Endodermal cell (in vitro differentiated cells): Measurements from ENCODE around the gene TRPC1. TPM values are rescaled to one million over a fixed set of nuclear protein-coding genes. Genes with fewer than 3 reads are reported as not detected.

Experiments used
- DNase-seq: peaks from one replicate; pipeline ENCODE4 v3.0.0-alpha.2; 2017
- H3K27ac ChIP-seq: 2 replicates; pipeline ENCODE4 v1.5.1; 2013; ENCODE audit warnings: mild to moderate bottlenecking, low read depth, low read length, moderate library complexity
- H3K27me3 ChIP-seq: 2 replicates; pipeline ENCODE4 v1.6.1; 2013; ENCODE audit warnings: mild to moderate bottlenecking, low read length, moderate library complexity; ENCODE audit not compliant: insufficient read depth, control insufficient read depth, poor library complexity, severe bottlenecking
- H3K36me3 ChIP-seq: 2 replicates; pipeline ENCODE4 v1.7.0; 2013; ENCODE audit warnings: mild to moderate bottlenecking, low read length, moderate library complexity; ENCODE audit not compliant: control insufficient read depth, insufficient read depth
- H3K4me1 ChIP-seq: one replicate; pipeline ENCODE4 v1.7.0; 2013; ENCODE audit warnings: low read length; ENCODE audit not compliant: control insufficient read depth, insufficient read depth
- H3K4me3 ChIP-seq: 2 replicates; pipeline ENCODE4 v1.5.1; 2013; ENCODE audit warnings: mild to moderate bottlenecking, low read length, moderate library complexity
- H3K9ac ChIP-seq: 2 replicates; pipeline ENCODE4 v1.6.1; 2013; ENCODE audit warnings: mild to moderate bottlenecking, low read length, moderate library complexity; ENCODE audit not compliant: poor library complexity, severe bottlenecking; ENCODE audit errors: extremely low read depth
- H3K9me3 ChIP-seq: 2 replicates; pipeline ENCODE4 v1.6.1; 2013; ENCODE audit warnings: mild to moderate bottlenecking, low read length, moderate library complexity; ENCODE audit not compliant: control insufficient read depth
- H3K27ac Mint-ChIP-seq: 2 replicates; pipeline ENCODE4 v1.8.0; 2020; ENCODE audit warnings: mixed read lengths
- H3K27me3 Mint-ChIP-seq: 2 replicates; pipeline ENCODE4 v1.8.0; 2021; ENCODE audit warnings: mild to moderate bottlenecking, mixed read lengths; ENCODE audit not compliant: insufficient read depth
- H3K36me3 Mint-ChIP-seq: 2 replicates; pipeline ENCODE4 v1.8.0; 2020; ENCODE audit warnings: low read depth, mixed read lengths
- H3K4me1 Mint-ChIP-seq: 2 replicates; pipeline ENCODE4 v1.8.0; 2020; ENCODE audit warnings: mixed read lengths
- H3K4me3 Mint-ChIP-seq: 2 replicates; pipeline ENCODE4 v1.8.0; 2020; ENCODE audit warnings: mild to moderate bottlenecking, moderate library complexity, mixed read lengths
- H3K9me3 Mint-ChIP-seq: 2 replicates; pipeline ENCODE4 v1.8.0; 2020; ENCODE audit warnings: mild to moderate bottlenecking, mixed read lengths
- WGBS, 2 experiments: methylation state at CpG; one replicate each; pipeline versions ENCODE4 v1.1.5 to v1.1.7; 2013; ENCODE audit warnings: missing lambda C conversion rate in 2 of 2, mixed read lengths in 1 of 2; ENCODE audit not compliant: insufficient coverage in 1 of 2, insufficient read length in 1 of 2; 5-methylcytosine and 5-hydroxymethylcytosine counted together
- total RNA-seq, 2 donors: library from RNA; stranded (reverse); fragmentation: NEBNext Ultra II Directional in 1 of 2; extraction: Animal tissue kit (Norgen Biotek cat#: 25700) in 1 of 2; gene quantifications; 2 replicates in 1 of 2; 3 replicates in 1 of 2; pipeline ENCODE4 v1.2.1, GENCODE V29; 2021
- TF ChIP-seq, protein P1 (sequence below): fragments of 200-600 bp; sonication (generic); conservative IDR thresholded peaks from 2 replicates; pipeline ENCODE4 v1.5.0; 2021; ENCODE audit warnings: antibody characterized with exemption, mild to moderate bottlenecking

The TRPC1 gene
- total RNA-seq, 2 donors from 2014 or later = 18.2 to 18.9 TPM

DNA sequence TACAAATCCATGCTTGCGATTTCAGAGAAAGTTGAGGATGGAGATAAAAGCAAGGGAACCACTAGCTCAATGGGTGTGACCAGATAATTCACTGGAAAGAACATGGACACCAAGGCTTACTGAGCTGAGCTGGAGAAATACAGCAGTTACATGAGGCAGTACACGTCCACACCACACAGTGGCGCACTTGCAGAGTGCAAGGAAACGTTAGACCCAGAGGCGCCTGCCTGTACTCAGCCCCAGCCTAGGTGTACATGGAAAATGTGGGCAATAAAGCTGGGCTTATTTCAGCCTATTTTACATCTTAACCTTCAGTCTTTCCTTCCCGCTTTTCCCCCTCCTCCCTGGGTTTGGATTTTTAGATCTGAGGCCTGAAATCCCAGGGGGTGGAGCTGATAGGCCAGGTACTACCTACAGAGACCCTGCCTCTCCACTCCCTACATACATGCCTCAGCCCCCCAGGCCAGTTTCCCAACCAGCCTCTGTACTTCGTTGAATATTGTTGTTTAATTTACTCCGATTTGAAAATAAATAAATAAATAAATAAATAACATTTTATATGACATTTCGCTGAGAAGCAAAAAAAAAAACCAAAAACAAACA, 105.0 kb downstream of the TRPC1 start:
- DNase-seq = peak; percentile 94
- H3K27me3 ChIP-seq = no peaks in the 10 kb centered on the region
- no peaks in the 10 kb centered on the region for H3K27me3 Mint-ChIP-seq
- no peak overlapping the region for H3K4me3 Mint-ChIP-seq
- no peaks in the 10 kb centered on the region for H3K9me3 Mint-ChIP-seq
- no peak overlapping the region for H3K27ac Mint-ChIP-seq
- H3K36me3 ChIP-seq = no peaks in the 10 kb centered on the region
- no peaks in the 10 kb centered on the region for H3K4me1 Mint-ChIP-seq
- H3K9ac ChIP-seq = no peak overlapping the region
- TF ChIP-seq, protein P1, sequence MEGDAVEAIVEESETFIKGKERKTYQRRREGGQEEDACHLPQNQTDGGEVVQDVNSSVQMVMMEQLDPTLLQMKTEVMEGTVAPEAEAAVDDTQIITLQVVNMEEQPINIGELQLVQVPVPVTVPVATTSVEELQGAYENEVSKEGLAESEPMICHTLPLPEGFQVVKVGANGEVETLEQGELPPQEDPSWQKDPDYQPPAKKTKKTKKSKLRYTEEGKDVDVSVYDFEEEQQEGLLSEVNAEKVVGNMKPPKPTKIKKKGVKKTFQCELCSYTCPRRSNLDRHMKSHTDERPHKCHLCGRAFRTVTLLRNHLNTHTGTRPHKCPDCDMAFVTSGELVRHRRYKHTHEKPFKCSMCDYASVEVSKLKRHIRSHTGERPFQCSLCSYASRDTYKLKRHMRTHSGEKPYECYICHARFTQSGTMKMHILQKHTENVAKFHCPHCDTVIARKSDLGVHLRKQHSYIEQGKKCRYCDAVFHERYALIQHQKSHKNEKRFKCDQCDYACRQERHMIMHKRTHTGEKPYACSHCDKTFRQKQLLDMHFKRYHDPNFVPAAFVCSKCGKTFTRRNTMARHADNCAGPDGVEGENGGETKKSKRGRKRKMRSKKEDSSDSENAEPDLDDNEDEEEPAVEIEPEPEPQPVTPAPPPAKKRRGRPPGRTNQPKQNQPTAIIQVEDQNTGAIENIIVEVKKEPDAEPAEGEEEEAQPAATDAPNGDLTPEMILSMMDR = peak; percentile 95
- H3K4me3 ChIP-seq = no peak overlapping the region
- H3K9me3 ChIP-seq = no peaks in the 10 kb centered on the region
- no peaks in the 10 kb centered on the region for H3K4me1 ChIP-seq
- no peak overlapping the region for H3K27ac ChIP-seq
- H3K36me3 Mint-ChIP-seq = peaks cover 2% of the 10 kb centered on the region
- WGBS, 2 experiments = 20% methylated on average over 5 to 7 of the region's 9 CpGs

DNA sequence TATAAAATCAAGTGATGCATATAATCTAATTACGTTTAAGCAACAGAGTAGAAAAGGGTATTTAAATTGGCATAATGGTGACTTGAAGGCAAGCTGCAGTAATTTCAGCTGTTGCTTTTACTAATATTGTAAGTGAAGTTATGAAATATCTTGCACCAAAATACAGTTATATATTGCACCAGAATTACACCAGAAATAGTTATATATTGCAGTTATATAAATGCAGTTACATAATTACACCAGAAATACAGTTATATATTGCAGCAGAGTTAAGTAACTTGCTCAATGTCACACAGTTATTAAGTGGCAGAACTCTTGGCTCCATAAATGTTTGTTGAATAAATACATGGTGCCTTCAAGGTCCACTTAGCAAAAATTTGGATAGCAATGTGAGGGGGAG, 113.7 kb downstream of the TRPC1 start:
- H3K4me3 ChIP-seq = no peak overlapping the region
- Mint-ChIP-seq H3K27me3 (no peaks in the 10 kb centered on the region), H3K4me1 (no peaks in the 10 kb centered on the region), H3K9me3 (peaks cover 8% of the 10 kb centered on the region), H3K27ac (no peak overlapping the region), H3K36me3 (peaks cover 13% of the 10 kb centered on the region), H3K4me3 (no peak overlapping the region)
- H3K4me1 ChIP-seq = no peaks in the 10 kb centered on the region
- H3K9ac ChIP-seq = no peak overlapping the region
- DNase-seq = no peak
- H3K9me3 ChIP-seq = no peaks in the 10 kb centered on the region
- H3K27me3 ChIP-seq = no peaks in the 10 kb centered on the region
- TF ChIP-seq, protein P1 = no peak
- no peaks in the 10 kb centered on the region for H3K36me3 ChIP-seq
- 96% methylated on average over 1 of the region's 1 CpG; no CpG with 5 or more reads in 1 of the 2 experiments for WGBS, 2 experiments
- H3K27ac ChIP-seq = no peak overlapping the region

DNA sequence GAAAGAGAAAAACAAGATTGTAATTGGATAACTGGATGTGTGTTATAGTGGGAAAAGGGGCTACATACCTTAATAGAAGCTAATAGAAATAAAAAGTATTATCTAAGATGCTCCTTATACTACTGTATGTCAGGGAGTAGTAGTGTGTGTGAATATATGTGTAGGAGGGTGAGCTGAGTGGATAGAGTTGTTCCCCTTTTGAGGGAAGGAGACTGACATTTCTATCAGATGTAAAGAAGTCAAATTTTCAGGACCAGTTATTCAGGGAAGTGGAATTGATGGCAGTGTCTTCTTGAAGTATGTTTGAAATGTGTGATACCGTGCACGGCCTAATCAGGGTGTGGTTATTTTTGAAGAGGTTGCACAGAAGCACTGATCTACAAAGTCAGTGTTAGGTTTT, 116.0 kb downstream of the TRPC1 start:
- TF ChIP-seq, protein P1 = no peak
- H3K36me3 ChIP-seq = no peaks in the 10 kb centered on the region
- H3K27me3 ChIP-seq = no peaks in the 10 kb centered on the region
- H3K27ac Mint-ChIP-seq = no peak overlapping the region
- H3K4me1 ChIP-seq = no peaks in the 10 kb centered on the region
- peaks cover 16% of the 10 kb centered on the region for H3K36me3 Mint-ChIP-seq
- no peak overlapping the region for H3K4me3 Mint-ChIP-seq
- peaks cover 6% of the 10 kb centered on the region for H3K4me1 Mint-ChIP-seq
- WGBS, 2 experiments = 100% methylated on average over 2 of the region's 2 CpGs; no CpG with 5 or more reads in 1 of the 2 experiments
- H3K4me3 ChIP-seq = no peak overlapping the region
- no peaks in the 10 kb centered on the region for H3K27me3 Mint-ChIP-seq
- no peak overlapping the region for H3K27ac ChIP-seq
- H3K9ac ChIP-seq = no peak overlapping the region
- no peak for DNase-seq
- H3K9me3 ChIP-seq = no peaks in the 10 kb centered on the region
- H3K9me3 Mint-ChIP-seq = peaks cover 8% of the 10 kb centered on the region
